ENCODE measurements around the gene RFLNA. TPM values are rescaled to one million over a fixed set of nuclear protein-coding genes. Genes with fewer than 3 reads are reported as not detected.

The RFLNA gene
- total RNA-seq, 2 donors from 2014 or later = 22.4 to 44.8 TPM

- DNase-seq = no peak
- intact Hi-C loops (cut with DNase I) = no loop called here
- no peak overlapping the region for H3K27ac ChIP-seq
Observed at GRCh38 chr12:124283326-124283725, 11.6 kb upstream of the RFLNA start.

GRCh38 chr12:124284368-124284767 lies 10.5 kb upstream of the RFLNA start:
- intact Hi-C loops (cut with DNase I) = no loop called here
- no peaks in the 10 kb centered on the region for H3K4me1 ChIP-seq
- no peak for TF ChIP-seq CTCF (IDR thresholded peaks at IDR 0.05)
- no peak overlapping the region for H3K4me3 ChIP-seq
- H3K9ac ChIP-seq (ENCODE audit: low read depth in 2 of 2, low read length in 2 of 2) = no peak overlapping the region
- no peak overlapping the region for H3K27ac ChIP-seq
- no peak for DNase-seq
- H3K27me3 ChIP-seq = no peaks in the 10 kb centered on the region
- H3K9me3 ChIP-seq = no peaks in the 10 kb centered on the region
- H3K36me3 ChIP-seq = no peaks in the 10 kb centered on the region

More at GRCh38 chr12:124283326-124283725, 11.6 kb upstream of the RFLNA start:
- H3K9me3 ChIP-seq = no peaks in the 10 kb centered on the region
- no peak for TF ChIP-seq CTCF (IDR thresholded peaks at IDR 0.05)
- no peaks in the 10 kb centered on the region for H3K36me3 ChIP-seq
- no peaks in the 10 kb centered on the region for H3K4me1 ChIP-seq
- no peak overlapping the region for H3K9ac ChIP-seq (ENCODE audit: low read depth in 2 of 2, low read length in 2 of 2)
- no peaks in the 10 kb centered on the region for H3K27me3 ChIP-seq
- no peak overlapping the region for H3K4me3 ChIP-seq

GRCh38 chr12:124286414-124286813 lies 8.5 kb upstream of the RFLNA start:
- no peak for DNase-seq
- H3K27ac ChIP-seq = no peak overlapping the region
- no peaks in the 10 kb centered on the region for H3K36me3 ChIP-seq
- intact Hi-C loops (cut with DNase I) = no loop called here
- H3K27me3 ChIP-seq = no peaks in the 10 kb centered on the region
- no peaks in the 10 kb centered on the region for H3K4me1 ChIP-seq
- no peak overlapping the region for H3K9ac ChIP-seq (ENCODE audit: low read depth in 2 of 2, low read length in 2 of 2)
- no peak overlapping the region for H3K4me3 ChIP-seq
- no peak for TF ChIP-seq CTCF (IDR thresholded peaks at IDR 0.05)
- H3K9me3 ChIP-seq = no peaks in the 10 kb centered on the region

GRCh38 chr12:124286971-124287370 lies 7.9 kb upstream of the RFLNA start:
- DNase-seq = no peak
- intact Hi-C loops (cut with DNase I) = no loop called here
- Histone ChIP-seq H3K27ac (no peak overlapping the region), H3K9ac (ENCODE audit: low read depth in 2 of 2, low read length in 2 of 2) (no peak overlapping the region), H3K36me3 (no peaks in the 10 kb centered on the region), H3K27me3 (no peaks in the 10 kb centered on the region), H3K9me3 (no peaks in the 10 kb centered on the region), H3K4me3 (no peak overlapping the region), H3K4me1 (no peaks in the 10 kb centered on the region)
- no peak for TF ChIP-seq CTCF (IDR thresholded peaks at IDR 0.05)

GRCh38 chr12:124289634-124290600 lies 5.0 kb upstream of the RFLNA start:
- H3K4me3 ChIP-seq = no peak overlapping the region
- H3K27ac ChIP-seq = no peak overlapping the region
- no peak overlapping the region for H3K9ac ChIP-seq (ENCODE audit: low read depth in 2 of 2, low read length in 2 of 2)
- H3K4me1 ChIP-seq = peaks cover 5% of the 10 kb centered on the region
- no peaks in the 10 kb centered on the region for H3K36me3 ChIP-seq
- intact Hi-C loops (cut with DNase I) = loop anchor here (5.0 kb wide), 1 partner anchor 118 kb away; no protein-coding TSS in a partner anchor
- H3K27me3 ChIP-seq = no peaks in the 10 kb centered on the region
- no peak for TF ChIP-seq CTCF (IDR thresholded peaks at IDR 0.05)
- DNase-seq = no peak
- no peaks in the 10 kb centered on the region for H3K9me3 ChIP-seq
